Kidney glomerular epithelial cell (primary cell): ENCODE data around the gene SLC5A10.
"Not testable (repeated sequence)": the region's sequence is repeated elsewhere in the genome, so short reads cannot be mapped to it uniquely, and the experiment has no call there.

Experiments
- DNase-seq: peaks from one replicate; lab custom pipeline; 2025; lab: John Stamatoyannopoulos, UW

Gene SLC5A10

GRCh38 chr17:19017804-19018599 is 66.0 kb downstream of the SLC5A10 start:
- DNase-seq: no peak

- no peak for DNase-seq
Measured at GRCh38 chr17:19018600-19018950, 66.6 kb downstream of the SLC5A10 start.

GRCh38 chr17:19019041-19019941 is 67.3 kb downstream of the SLC5A10 start:
- DNase-seq: no peak

- no peak for DNase-seq
Measured at GRCh38 chr17:19020016-19020415, 68.1 kb downstream of the SLC5A10 start.

- DNase-seq: not testable (repeated sequence)
Measured at GRCh38 chr17:19021011-19021621, 69.2 kb downstream of the SLC5A10 start.

GRCh38 chr17:19021622-19022083 is 69.7 kb downstream of the SLC5A10 start:
- DNase-seq: no peak

GRCh38 chr17:19022128-19022527 is 70.2 kb downstream of the SLC5A10 start:
- DNase-seq: no peak

- DNase-seq: no peak
Measured at GRCh38 chr17:19022747-19023146, 70.8 kb downstream of the SLC5A10 start.

- DNase-seq: no peak
Measured at GRCh38 chr17:19023209-19023999, 71.4 kb downstream of the SLC5A10 start.

GRCh38 chr17:19024101-19025078 is 72.4 kb downstream of the SLC5A10 start:
- no peak for DNase-seq

- DNase-seq: not testable (repeated sequence)
Measured at GRCh38 chr17:19028671-19029070, 76.7 kb downstream of the SLC5A10 start.

GRCh38 chr17:19029740-19030139 is 77.8 kb downstream of the SLC5A10 start:
- DNase-seq: not testable (repeated sequence)

GRCh38 chr17:19030771-19031449 is 78.9 kb downstream of the SLC5A10 start:
- not testable (repeated sequence) for DNase-seq

- DNase-seq: not testable (repeated sequence)
Measured at GRCh38 chr17:19031729-19032128, 79.8 kb downstream of the SLC5A10 start.

- not testable (repeated sequence) for DNase-seq
Measured at GRCh38 chr17:19032377-19032988, 80.5 kb downstream of the SLC5A10 start.

GRCh38 chr17:19036186-19036585 is 84.2 kb downstream of the SLC5A10 start:
- not testable (repeated sequence) for DNase-seq

GRCh38 chr17:19037547-19037946 is 85.6 kb downstream of the SLC5A10 start:
- not testable (repeated sequence) for DNase-seq

- not testable (repeated sequence) for DNase-seq
Measured at GRCh38 chr17:19038007-19038406, 86.0 kb downstream of the SLC5A10 start.

- DNase-seq: not testable (repeated sequence)
Measured at GRCh38 chr17:19038730-19039129, 86.8 kb downstream of the SLC5A10 start.
